Fibroblast of mammary gland (primary cell): ENCODE data around the gene ZNF205.
A peak's percentile ranks its signal among the peaks of the same experiment; 100 is the strongest.
"Not testable (repeated sequence)": the region's sequence is repeated elsewhere in the genome, so short reads cannot be mapped to it uniquely, and the experiment has no call there.

Source experiments
- DNase-seq: peaks from one replicate; pipeline ENCODE4 v3.0.0-alpha.2; 2010; ENCODE audit warnings: low read depth
- H3K4me3 ChIP-seq: 2 replicates; pipeline ENCODE4 v1.5.1; 2011; ENCODE audit warnings: low read depth, mild to moderate bottlenecking, low read length, moderate library complexity; ENCODE audit not compliant: control insufficient read depth
- TF ChIP-seq, protein P1 (sequence below): conservative IDR thresholded peaks from 2 replicates; pipeline ENCODE4 v1.5.1; 2011; ENCODE audit warnings: low read depth, low read length, inconsistent platforms; ENCODE audit not compliant: control insufficient read depth, insufficient read depth

Gene ZNF205

DNA sequence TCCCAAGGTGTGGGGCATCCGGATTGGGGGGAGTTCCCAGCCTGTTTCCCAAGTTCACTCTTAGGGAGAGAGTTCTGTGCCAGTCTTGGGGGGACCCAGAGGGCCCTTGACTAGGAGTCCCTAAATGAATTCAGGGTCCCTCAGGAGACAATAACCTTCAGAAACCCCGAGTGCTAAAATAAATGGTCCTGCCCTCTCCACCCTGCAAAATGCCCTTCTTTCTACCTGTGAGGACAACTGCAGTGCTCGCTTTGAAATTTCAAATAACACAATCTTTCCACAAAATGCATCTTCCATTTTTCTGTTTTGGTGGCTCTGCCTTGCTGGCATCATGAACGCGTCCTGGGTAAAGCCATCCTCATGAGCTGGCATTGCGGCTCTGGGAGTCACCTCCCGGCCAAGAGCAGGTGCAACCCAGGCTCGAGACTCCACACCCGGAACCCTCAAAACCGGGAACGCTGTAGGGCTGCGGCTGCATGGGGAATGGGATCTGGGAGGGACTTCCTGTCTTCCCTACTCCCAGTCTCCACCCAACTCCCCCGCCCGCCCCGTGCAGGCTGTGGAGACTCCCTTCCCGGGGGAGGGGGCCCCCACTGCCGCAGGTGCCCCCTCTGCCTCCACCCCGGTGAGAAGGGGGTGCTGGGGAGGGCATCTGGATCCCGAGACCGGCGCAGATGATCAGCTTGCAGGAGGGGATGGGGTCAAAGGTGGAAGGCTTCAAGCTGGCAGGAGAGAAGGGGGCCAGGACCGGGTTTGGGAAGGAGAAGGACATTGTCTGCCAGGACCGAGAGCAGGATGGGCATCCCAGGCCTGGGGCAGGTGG lies at the start of gene ZNF205:
ZNF205 (plus strand) TSS at position 529 of the 823 bp plus-strand sequence. CDS start 845 bp downstream, outside the sequence.
- H3K4me3 ChIP-seq, result peak within 1 kb of the TSS; percentile 93
- DNase-seq, result peak; percentile 73
- TF ChIP-seq, protein P1, sequence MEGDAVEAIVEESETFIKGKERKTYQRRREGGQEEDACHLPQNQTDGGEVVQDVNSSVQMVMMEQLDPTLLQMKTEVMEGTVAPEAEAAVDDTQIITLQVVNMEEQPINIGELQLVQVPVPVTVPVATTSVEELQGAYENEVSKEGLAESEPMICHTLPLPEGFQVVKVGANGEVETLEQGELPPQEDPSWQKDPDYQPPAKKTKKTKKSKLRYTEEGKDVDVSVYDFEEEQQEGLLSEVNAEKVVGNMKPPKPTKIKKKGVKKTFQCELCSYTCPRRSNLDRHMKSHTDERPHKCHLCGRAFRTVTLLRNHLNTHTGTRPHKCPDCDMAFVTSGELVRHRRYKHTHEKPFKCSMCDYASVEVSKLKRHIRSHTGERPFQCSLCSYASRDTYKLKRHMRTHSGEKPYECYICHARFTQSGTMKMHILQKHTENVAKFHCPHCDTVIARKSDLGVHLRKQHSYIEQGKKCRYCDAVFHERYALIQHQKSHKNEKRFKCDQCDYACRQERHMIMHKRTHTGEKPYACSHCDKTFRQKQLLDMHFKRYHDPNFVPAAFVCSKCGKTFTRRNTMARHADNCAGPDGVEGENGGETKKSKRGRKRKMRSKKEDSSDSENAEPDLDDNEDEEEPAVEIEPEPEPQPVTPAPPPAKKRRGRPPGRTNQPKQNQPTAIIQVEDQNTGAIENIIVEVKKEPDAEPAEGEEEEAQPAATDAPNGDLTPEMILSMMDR, result no peak

DNA sequence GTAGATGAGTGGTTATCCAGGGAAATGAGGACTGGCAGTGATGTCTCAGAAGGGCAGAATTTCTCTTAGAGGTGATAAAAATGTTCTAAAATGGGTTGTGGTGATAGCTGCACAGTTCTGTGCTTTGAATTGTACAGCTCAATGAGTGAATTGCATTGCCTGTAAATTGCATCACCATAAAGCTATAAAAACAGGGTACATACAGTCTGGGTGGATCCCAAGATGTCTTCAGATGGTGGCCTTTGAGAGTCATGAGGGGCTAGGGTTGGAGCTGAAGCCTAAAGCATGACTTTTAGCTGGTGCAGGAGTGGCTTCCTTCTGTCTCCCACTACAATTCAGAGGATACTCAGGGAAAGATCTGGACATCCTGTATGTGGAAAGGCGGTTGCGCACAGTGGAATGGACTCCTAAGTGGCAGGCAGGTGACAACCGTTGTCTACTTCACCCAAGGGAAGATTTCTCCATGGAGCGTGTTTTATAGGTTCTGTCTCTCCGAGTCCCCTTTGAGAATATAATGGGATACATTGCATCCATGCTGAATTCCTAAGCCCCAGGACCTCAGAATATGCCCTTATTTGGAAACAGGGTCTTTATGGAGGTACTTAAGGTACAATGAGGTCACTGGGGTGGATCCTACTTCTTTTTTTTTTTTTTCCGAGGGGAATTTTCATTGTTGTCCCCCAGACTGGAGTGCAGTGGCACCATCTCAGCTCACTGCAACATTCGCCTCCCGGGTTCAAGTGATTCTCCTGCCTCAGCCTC lies 48.6 kb upstream of the ZNF205 start:
- DNase-seq, result no peak
- TF ChIP-seq, protein P1, result no peak
- no peak overlapping the region for H3K4me3 ChIP-seq

DNA sequence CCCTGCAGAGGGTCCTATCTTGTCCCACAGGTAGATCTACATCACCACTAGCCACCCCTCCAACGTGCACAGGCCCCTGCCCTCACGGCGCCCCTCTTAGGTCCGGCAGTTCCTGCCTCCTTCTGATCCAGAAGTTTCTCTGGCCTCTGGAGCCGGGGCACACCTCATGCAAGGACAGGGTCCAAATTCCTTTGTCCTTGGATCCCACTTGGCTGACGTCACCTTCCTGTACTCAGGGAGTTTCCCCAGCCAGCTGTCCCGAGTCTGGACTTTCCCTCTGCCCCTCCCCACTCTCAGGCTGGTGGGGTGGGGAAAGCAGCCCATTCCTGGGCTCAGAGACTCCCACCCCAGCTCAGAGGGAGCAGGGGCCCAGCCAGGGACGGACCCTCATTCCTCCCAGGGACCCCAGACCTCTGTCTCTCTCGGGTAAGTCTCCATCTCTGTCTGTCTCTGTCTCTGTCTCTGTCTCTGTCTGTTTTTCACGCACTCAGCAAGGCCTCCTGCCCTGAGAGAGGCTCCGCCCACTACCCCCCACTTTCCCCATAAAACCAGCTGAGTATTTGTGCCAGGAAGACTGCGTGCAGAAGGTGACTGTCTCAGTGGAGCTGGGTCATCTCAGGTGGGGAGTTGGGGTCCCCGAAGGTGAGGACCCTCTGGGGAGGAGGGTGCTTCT lies 47.2 kb upstream of the ZNF205 start, which contains the start of gene IL32:
IL32 (plus strand) TSS at position 572 of the 673 bp plus-strand sequence. CDS start 172 bp downstream, outside the sequence.
- peak within 1 kb of the TSS; percentile 7 for H3K4me3 ChIP-seq
- TF ChIP-seq, protein P1, result no peak
- DNase-seq, result peak; percentile 54

DNA sequence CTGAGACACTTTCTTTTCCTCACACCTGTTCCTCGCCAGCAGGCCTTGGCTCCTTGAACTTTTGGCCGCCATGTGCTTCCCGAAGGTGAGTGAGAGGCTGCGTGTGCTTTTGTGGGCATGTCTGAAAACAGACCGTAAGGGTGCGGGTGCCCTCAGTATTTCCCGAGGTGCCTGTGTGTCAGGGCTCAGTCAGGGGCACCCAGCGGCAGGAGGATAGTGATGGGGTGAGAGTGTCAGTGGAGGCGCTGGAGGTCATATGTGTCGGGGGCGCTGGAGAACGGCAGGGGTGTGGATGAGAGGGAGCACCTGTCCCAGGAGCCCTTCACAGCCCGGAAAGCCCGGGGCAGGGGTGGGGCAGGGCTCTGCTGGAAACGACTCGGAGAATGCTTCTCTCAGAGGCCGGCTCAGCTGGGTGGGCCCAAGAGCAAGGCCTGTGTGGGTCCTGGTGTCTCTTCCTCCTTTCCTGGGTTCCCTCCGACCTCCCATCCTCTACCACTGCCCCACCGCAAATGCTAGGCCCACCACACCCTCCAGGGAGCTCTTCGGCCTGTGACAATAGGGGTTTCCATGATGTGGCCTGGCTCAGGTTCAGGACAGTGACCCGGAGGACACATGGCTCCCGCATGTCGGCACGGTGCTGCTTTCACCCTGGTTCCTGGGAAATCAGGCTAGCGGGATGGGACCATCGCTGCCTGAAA lies 46.5 kb upstream of the ZNF205 start:
- no peak for DNase-seq
- peak overlapping the region; percentile 7 for H3K4me3 ChIP-seq
- TF ChIP-seq, protein P1, result no peak

DNA sequence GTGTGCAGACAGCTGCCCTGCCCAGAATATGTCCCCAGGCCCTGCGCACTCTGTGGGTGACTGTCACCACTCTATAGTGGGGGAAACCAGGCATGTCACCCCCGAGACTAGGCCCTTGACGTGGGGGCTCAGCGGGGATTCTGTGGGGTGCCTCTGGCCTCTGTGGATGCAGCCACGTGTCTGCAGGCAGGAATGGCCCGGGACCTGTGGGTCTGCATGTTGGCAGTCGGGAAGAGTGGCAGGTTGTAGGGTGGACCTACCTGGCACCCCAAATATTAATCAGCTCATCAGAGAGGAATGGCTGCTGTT lies 46.0 kb upstream of the ZNF205 start:
- no peak for DNase-seq
- no peak overlapping the region for H3K4me3 ChIP-seq
- TF ChIP-seq, protein P1, result no peak

DNA sequence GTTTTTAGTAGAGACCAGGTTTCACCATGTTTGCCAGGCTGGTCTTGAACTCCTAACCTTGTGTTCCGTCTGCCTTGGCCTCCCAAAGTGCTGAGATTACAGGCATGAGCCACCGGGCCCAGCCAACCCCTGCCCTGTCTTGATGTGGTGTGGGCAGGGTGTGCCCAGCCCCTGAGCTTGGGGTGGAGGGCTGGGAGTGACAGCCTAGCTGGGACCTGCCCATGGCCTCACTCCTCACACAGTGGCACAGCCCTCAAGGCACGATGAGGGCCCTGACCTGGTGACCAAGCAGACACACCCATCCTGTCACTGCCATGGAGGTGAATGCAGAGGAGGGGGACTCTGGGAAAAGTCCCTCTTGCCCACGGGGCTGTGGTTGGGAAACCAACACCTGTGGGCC lies 43.9 kb upstream of the ZNF205 start:
- TF ChIP-seq, protein P1, result no peak
- DNase-seq, result no peak
- no peak overlapping the region for H3K4me3 ChIP-seq

DNA sequence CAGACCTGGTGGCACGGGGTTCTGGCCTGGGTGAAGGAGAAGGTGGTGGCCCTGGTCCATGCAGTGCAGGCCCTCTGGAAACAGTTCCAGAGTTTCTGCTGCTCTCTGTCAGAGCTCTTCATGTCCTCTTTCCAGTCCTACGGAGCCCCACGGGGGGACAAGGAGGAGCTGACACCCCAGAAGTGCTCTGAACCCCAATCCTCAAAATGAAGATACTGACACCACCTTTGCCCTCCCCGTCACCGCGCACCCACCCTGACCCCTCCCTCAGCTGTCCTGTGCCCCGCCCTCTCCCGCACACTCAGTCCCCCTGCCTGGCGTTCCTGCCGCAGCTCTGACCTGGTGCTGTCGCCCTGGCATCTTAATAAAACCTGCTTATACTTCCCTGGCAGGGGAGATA lies 43.2 kb upstream of the ZNF205 start:
- not testable (repeated sequence) for DNase-seq, H3K4me3 ChIP-seq
